Prostate gland (tissue), 2 donors: Measurements from ENCODE around the gene ITFG1. TPM values are rescaled to one million over a fixed set of nuclear protein-coding genes. Genes with fewer than 3 reads are reported as not detected.

Experiments
- DNase-seq: peaks from one replicate; pipeline ENCODE4 v3.0.0-alpha.2; 2019; ENCODE audit warnings: low spot score
- H3K27ac ChIP-seq, 2 donors: fragments of 200-600 bp; sonication (generic); 2 replicates each; pipeline ENCODE4 v1.5.1; 2017 to 2019
- H3K27me3 ChIP-seq: fragments of 200-600 bp; sonication (generic); replicated peaks from 2 replicates; pipeline ENCODE4 v1.5.1; 2019; ENCODE audit not compliant: insufficient read depth
- H3K36me3 ChIP-seq, 2 donors: fragments of 200-600 bp; sonication (generic); 1 replicate in 1 of 2; 2 replicates in 1 of 2; pipeline versions ENCODE4 v1.5.1 to v1.8.1; 2017 to 2019
- H3K4me1 ChIP-seq: fragments of 200-600 bp; sonication (generic); replicated peaks from 2 replicates; pipeline ENCODE4 v1.5.1; 2019
- H3K4me3 ChIP-seq, 2 donors: fragments of 200-600 bp; sonication (generic); 2 replicates each; pipeline ENCODE4 v1.5.1; 2017 to 2019
- H3K9me3 ChIP-seq: fragments of 200-600 bp; sonication (generic); 2 replicates; pipeline ENCODE4 v1.5.1; 2017
- POLR2A ChIP-seq: fragments of 450-650 bp; IDR thresholded peaks from one replicate; pipeline ENCODE4 v1.6.1; 2016; ENCODE audit warnings: antibody characterized with exemption, mild to moderate bottlenecking
- POLR2AphosphoS5 ChIP-seq: sonication (generic); formaldehyde crosslinking; IDR thresholded peaks from one replicate; pipeline ENCODE4 v1.6.1; 2017; ENCODE audit warnings: antibody characterized with exemption
- WGBS: methylation state at CpG from one replicate; pipeline ENCODE4 v1.1.5; 2018; 5-methylcytosine and 5-hydroxymethylcytosine counted together
- intact Hi-C: fragments of 100-400 bp; cut with DNase I; formaldehyde crosslinking; loops from one replicate; pipeline ENCODE4 v1.14.2; 2022
- total RNA-seq, 2 donors: library from RNA; depleted of rRNA; stranded (reverse); fragments of >200 nt; gene quantifications; one replicate each; pipeline ENCODE4 v1.1.0, GENCODE V29; 2016
- TF ChIP-seq, protein P1 (sequence below), 4 experiments: fragments of 200-600 bp in 2 of 4; fragments of 450-650 bp in 2 of 4; sonication (generic) in 2 of 4; IDR thresholded peaks; 1 replicate in 3 of 4; 2 replicates in 1 of 4; pipeline ENCODE4 v1.5.1; 2016 to 2019; ENCODE audit warnings: antibody characterized with exemption in 4 of 4, mild to moderate bottlenecking in 2 of 4, moderate library complexity in 2 of 4

The ITFG1 gene
- total RNA-seq, 2 donors from 2014 or later: 49.1 to 104 TPM

GRCh38 chr16:47236716-47237115, 224.1 kb downstream of the ITFG1 start:
- Histone ChIP-seq H3K36me3 (no peaks in the 10 kb centered on the region), H3K27me3 (no peaks in the 10 kb centered on the region), H3K4me1 (no peaks in the 10 kb centered on the region), H3K27ac (no peak overlapping the region), H3K4me3 (no peak overlapping the region), H3K9me3 (no peaks in the 10 kb centered on the region)
- TF ChIP-seq, protein P1, sequence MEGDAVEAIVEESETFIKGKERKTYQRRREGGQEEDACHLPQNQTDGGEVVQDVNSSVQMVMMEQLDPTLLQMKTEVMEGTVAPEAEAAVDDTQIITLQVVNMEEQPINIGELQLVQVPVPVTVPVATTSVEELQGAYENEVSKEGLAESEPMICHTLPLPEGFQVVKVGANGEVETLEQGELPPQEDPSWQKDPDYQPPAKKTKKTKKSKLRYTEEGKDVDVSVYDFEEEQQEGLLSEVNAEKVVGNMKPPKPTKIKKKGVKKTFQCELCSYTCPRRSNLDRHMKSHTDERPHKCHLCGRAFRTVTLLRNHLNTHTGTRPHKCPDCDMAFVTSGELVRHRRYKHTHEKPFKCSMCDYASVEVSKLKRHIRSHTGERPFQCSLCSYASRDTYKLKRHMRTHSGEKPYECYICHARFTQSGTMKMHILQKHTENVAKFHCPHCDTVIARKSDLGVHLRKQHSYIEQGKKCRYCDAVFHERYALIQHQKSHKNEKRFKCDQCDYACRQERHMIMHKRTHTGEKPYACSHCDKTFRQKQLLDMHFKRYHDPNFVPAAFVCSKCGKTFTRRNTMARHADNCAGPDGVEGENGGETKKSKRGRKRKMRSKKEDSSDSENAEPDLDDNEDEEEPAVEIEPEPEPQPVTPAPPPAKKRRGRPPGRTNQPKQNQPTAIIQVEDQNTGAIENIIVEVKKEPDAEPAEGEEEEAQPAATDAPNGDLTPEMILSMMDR (IDR thresholded peaks at IDR 0.05): no peak
- no peak for TF ChIP-seq POLR2AphosphoS5
- no peak for TF ChIP-seq POLR2A
- intact Hi-C loops: no loop called here
- no peak for DNase-seq
- 90% methylated on average over 6 of the region's 6 CpGs for WGBS

DNA sequence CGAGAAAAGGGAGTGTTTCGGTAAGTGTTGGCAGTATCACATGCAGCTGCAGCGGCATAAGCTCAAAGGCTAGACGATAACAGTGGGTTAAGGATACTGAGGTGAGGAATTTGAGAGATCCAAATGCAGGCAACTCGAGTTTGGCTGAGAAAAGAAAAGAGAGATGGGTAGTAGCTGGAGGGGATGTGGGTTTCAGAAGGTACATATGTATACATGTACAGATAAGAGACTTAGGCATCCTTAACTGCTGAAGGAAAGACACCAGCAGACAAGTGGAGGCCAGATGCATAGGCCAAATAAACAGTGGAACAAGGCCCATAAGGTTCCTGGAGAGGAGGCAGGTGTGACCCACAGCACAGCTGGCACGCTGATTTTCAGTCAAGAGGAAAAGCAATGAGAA, 230.6 kb downstream of the ITFG1 start:
- H3K9me3 ChIP-seq: no peaks in the 10 kb centered on the region
- no peak overlapping the region for H3K4me3 ChIP-seq
- H3K27ac ChIP-seq: no peak overlapping the region
- TF ChIP-seq POLR2AphosphoS5 (no peak), POLR2A (no peak)
- TF ChIP-seq, protein P1 (IDR thresholded peaks at IDR 0.05): no peak
- H3K27me3 ChIP-seq: no peaks in the 10 kb centered on the region
- intact Hi-C loops: no loop called here
- DNase-seq: no peak
- H3K4me1 ChIP-seq: no peaks in the 10 kb centered on the region
- 92% methylated on average over 6 of the region's 6 CpGs for WGBS
- no peaks in the 10 kb centered on the region for H3K36me3 ChIP-seq

DNA sequence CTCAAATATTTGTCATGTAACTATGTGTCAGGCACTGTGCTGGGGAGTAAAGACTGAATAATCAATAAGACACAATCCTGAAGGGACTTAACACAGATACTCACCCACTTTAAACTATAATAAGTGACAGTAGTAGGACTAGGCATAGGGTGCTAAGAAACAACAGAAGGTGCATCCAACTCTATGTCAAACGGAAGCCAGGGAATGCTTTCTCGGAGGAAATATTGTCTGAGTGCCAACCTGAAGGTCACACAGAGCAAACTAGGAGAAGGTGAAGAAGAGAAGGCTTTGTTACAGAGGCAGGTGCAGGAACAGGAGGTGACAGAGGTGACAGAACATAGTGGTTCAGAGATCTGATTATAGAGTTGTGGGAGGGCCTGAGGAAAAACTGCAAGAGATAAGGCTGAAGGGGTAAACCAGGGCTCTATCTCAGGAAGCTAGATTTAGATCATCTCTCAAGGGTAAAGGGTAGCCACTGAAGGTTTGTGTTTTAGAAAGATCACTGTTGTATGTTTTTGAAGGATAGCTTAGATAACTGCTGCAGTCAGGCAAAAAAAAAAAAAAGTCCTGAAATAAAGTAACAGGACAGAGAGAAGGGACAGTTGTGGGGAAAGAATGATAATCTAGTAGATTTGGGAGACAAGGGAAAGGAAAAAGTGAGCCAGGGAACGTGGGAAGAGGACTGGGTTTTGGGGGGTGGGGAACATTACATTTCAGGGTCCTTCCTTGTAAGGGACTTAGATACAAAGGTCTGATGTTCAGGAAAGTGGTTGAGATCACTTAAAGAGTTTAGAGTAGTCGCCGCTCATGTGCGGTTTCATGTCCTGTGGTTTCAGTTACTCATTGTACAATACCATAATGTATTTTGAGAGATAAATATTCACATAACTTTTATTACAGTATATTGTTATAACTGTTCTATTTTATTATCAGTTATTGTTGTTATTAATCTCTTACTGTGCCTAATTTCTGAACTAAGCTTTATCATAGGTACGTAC, 231.5 kb downstream of the ITFG1 start:
- Histone ChIP-seq H3K36me3 (no peaks in the 10 kb centered on the region), H3K27ac (no peak overlapping the region), H3K9me3 (no peaks in the 10 kb centered on the region), H3K4me1 (no peaks in the 10 kb centered on the region), H3K27me3 (no peaks in the 10 kb centered on the region), H3K4me3 (no peak overlapping the region)
- DNase-seq: no peak
- TF ChIP-seq POLR2AphosphoS5: no peak
- no peak for TF ChIP-seq POLR2A
- TF ChIP-seq, protein P1 (IDR thresholded peaks at IDR 0.05): no peak
- WGBS: 87% methylated on average over 7 of the region's 7 CpGs
- intact Hi-C loops: no loop called here

DNA sequence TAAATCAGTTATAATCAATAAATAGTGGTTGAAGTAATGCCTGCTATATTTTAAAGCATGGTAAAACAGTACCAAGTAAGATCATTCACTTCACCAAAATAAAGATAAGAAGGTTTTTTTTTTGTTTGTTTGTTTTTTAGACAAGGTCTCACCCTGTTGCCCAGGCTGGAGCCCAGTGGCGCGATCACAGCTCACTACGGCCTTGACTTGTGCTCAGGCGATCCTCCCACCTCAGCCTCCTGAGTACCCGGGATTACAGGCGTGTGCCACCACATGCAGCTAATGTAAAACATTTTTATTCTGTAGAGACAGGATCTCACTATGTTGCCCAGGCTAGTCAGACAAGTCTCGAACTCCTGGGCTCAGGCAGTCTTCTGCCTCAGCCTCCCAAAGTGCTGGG, 232.6 kb downstream of the ITFG1 start:
- H3K9me3 ChIP-seq: no peaks in the 10 kb centered on the region
- 98% methylated on average over 7 of the region's 7 CpGs for WGBS
- H3K4me1 ChIP-seq: no peaks in the 10 kb centered on the region
- no peak for TF ChIP-seq POLR2AphosphoS5
- TF ChIP-seq POLR2A: no peak
- TF ChIP-seq, protein P1 (IDR thresholded peaks at IDR 0.05): no peak
- no peak overlapping the region for H3K4me3 ChIP-seq
- H3K36me3 ChIP-seq: no peaks in the 10 kb centered on the region
- no peak overlapping the region for H3K27ac ChIP-seq
- no peak for DNase-seq
- no peaks in the 10 kb centered on the region for H3K27me3 ChIP-seq
- intact Hi-C loops: no loop called here
